Amniotic epithelial cell (primary cell): ENCODE measurements around the gene PCNX4.

ENCODE experiments used
- DNase-seq: peaks from one replicate; pipeline ENCODE4 v3.0.0-alpha.2; 2010; ENCODE audit warnings: low read depth

The PCNX4 gene

GRCh38 chr14:60102389-60102788 lies 10.7 kb downstream of the PCNX4 start:
- DNase-seq, result peak; percentile 86

- DNase-seq, result peak; percentile 89
These were observed 14.6 kb downstream of the PCNX4 start for GRCh38 chr14:60106339-60106738.

- no peak for DNase-seq
These were observed 15.8 kb downstream of the PCNX4 start for GRCh38 chr14:60107477-60107876.

- DNase-seq, result no peak
These were observed 20.0 kb downstream of the PCNX4 start for GRCh38 chr14:60111732-60112131.

GRCh38 chr14:60114881-60115280 lies 23.2 kb downstream of the PCNX4 start:
- DNase-seq, result no peak

GRCh38 chr14:60116181-60116580 lies 24.5 kb downstream of the PCNX4 start:
- DNase-seq, result peak; percentile 81

- DNase-seq, result no peak
These were observed 34.2 kb downstream of the PCNX4 start for GRCh38 chr14:60125918-60126317.

GRCh38 chr14:60133487-60133886 lies 41.8 kb downstream of the PCNX4 start:
- peak; percentile 5 for DNase-seq

GRCh38 chr14:60134702-60135101 lies 43.0 kb downstream of the PCNX4 start:
- no peak for DNase-seq

- peak; percentile 95 for DNase-seq
These were observed 60.0 kb downstream of the PCNX4 start for GRCh38 chr14:60151715-60152114.

GRCh38 chr14:60153991-60154390 lies 62.3 kb downstream of the PCNX4 start:
- no peak for DNase-seq

- DNase-seq, result no peak
These were observed 62.9 kb downstream of the PCNX4 start for GRCh38 chr14:60154671-60155070.

- DNase-seq, result no peak
These were observed 68.7 kb downstream of the PCNX4 start for GRCh38 chr14:60160422-60160821.

GRCh38 chr14:60161196-60162107 lies 69.7 kb downstream of the PCNX4 start:
- DNase-seq, result peak; percentile 53

- no peak for DNase-seq
These were observed 72.0 kb downstream of the PCNX4 start for GRCh38 chr14:60163693-60164092.

GRCh38 chr14:60164404-60164711 lies 72.6 kb downstream of the PCNX4 start:
- peak; percentile 72 for DNase-seq

GRCh38 chr14:60164712-60165546 lies 73.2 kb downstream of the PCNX4 start, which contains the start of gene DHRS7:
Gene DHRS7, minus strand, starts transcription at chr14:60165398. Its CDS starts 89 bp downstream, at chr14:60165309.
- peak; percentile 64 for DNase-seq

GRCh38 chr14:60165547-60165876 lies 73.8 kb downstream of the PCNX4 start:
- no peak for DNase-seq

GRCh38 chr14:60166142-60166541 lies 74.4 kb downstream of the PCNX4 start:
- DNase-seq, result no peak

- DNase-seq, result no peak
These were observed 78.0 kb downstream of the PCNX4 start for GRCh38 chr14:60169722-60170121.

- no peak for DNase-seq
These were observed 79.2 kb downstream of the PCNX4 start for GRCh38 chr14:60170948-60171347.

- no peak for DNase-seq
These were observed 80.0 kb downstream of the PCNX4 start for GRCh38 chr14:60171690-60172089.
